Epithelial cell of esophagus (primary cell): ENCODE data around the gene TMEM270.

Source experiments
- DNase-seq: peaks from one replicate; pipeline ENCODE4 v3.0.0; 2010; ENCODE audit warnings: low read depth
- H3K4me3 ChIP-seq: 2 replicates; pipeline ENCODE4 v1.5.1; 2011; ENCODE audit warnings: mild to moderate bottlenecking, low read length, control low read depth
- TF ChIP-seq, protein P1 (sequence below): IDR thresholded peaks from 2 replicates; pipeline ENCODE4 v1.5.1; 2011; ENCODE audit warnings: low read depth, mild to moderate bottlenecking, low read length, control low read depth, inconsistent platforms; ENCODE audit not compliant: insufficient read depth; ENCODE audit errors: missing control alignments

Gene TMEM270

GRCh38 chr7:73847941-73848723, 12.8 kb upstream of the TMEM270 start:
- DNase-seq: peak; percentile 45
- TF ChIP-seq, protein P1, sequence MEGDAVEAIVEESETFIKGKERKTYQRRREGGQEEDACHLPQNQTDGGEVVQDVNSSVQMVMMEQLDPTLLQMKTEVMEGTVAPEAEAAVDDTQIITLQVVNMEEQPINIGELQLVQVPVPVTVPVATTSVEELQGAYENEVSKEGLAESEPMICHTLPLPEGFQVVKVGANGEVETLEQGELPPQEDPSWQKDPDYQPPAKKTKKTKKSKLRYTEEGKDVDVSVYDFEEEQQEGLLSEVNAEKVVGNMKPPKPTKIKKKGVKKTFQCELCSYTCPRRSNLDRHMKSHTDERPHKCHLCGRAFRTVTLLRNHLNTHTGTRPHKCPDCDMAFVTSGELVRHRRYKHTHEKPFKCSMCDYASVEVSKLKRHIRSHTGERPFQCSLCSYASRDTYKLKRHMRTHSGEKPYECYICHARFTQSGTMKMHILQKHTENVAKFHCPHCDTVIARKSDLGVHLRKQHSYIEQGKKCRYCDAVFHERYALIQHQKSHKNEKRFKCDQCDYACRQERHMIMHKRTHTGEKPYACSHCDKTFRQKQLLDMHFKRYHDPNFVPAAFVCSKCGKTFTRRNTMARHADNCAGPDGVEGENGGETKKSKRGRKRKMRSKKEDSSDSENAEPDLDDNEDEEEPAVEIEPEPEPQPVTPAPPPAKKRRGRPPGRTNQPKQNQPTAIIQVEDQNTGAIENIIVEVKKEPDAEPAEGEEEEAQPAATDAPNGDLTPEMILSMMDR: no peak
- H3K4me3 ChIP-seq: no peak overlapping the region

DNA sequence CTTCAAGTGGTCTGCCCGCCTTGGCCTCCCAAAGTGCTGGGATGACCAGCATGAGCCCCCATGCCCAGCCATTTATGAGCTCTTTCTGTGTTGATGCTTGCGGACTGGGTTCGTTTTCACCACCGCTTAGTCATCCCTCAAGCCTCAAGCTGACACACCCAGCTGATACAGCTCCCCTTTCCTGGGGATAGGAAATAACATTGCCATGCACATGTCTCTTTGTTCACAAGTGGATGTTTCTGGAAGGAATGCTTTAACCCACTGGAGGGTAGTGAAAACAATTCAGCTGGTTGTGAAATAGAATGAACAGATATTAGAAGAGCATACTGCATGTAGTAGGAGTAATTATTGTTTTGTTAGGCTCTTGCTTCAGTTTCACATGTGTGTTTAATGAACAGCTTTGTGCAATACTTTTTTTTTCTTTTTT, 10.2 kb upstream of the TMEM270 start:
- no peak overlapping the region for H3K4me3 ChIP-seq
- TF ChIP-seq, protein P1: no peak
- DNase-seq: peak; percentile 98

GRCh38 chr7:73851410-73852338, 9.3 kb upstream of the TMEM270 start:
- peak; percentile 98 for DNase-seq
- no peak overlapping the region for H3K4me3 ChIP-seq
- TF ChIP-seq, protein P1: no peak

GRCh38 chr7:73852500-73852899, 8.5 kb upstream of the TMEM270 start:
- TF ChIP-seq, protein P1: no peak
- no peak for DNase-seq
- H3K4me3 ChIP-seq: no peak overlapping the region

- no peak for DNase-seq
- H3K4me3 ChIP-seq: no peak overlapping the region
- TF ChIP-seq, protein P1: no peak
These were observed 4.0 kb upstream of the TMEM270 start for GRCh38 chr7:73856941-73857340.

GRCh38 chr7:73858807-73859206, 2.2 kb upstream of the TMEM270 start:
- DNase-seq: no peak
- TF ChIP-seq, protein P1: no peak
- no peak overlapping the region for H3K4me3 ChIP-seq
